Neural cell (in vitro differentiated cells): ENCODE measurements around the gene ERBB2. TPM values are rescaled to one million over a fixed set of nuclear protein-coding genes. Genes with fewer than 3 reads are reported as not detected.

Source experiments
- H2AFZ ChIP-seq: fragments of 200-600, 300-800 bp; sonication (generic), shearing (Covaris generic); 2 replicates; pipeline ENCODE4 v1.6.0; 2014; ENCODE audit warnings: low read depth, mild to moderate bottlenecking, antibody characterized with exemption, low read length, moderate library complexity
- H3F3A ChIP-seq: fragments of 200-600 bp; shearing (Covaris generic); 2 replicates; pipeline ENCODE4 v1.6.1; 2016; ENCODE audit warnings: mild to moderate bottlenecking, moderate library complexity, mixed read lengths, antibody characterized with exemption, low read length; ENCODE audit not compliant: insufficient read depth, poor library complexity, severe bottlenecking
- H3K27ac ChIP-seq: fragments of 200-600, 300-800 bp; sonication (generic), shearing (Covaris generic); 2 replicates; pipeline ENCODE4 v1.5.1; 2014; ENCODE audit warnings: mild to moderate bottlenecking, low read length, moderate library complexity
- H3K27me3 ChIP-seq: fragments of 300-800, 200-600 bp; sonication (generic), shearing (Covaris generic); 2 replicates; pipeline ENCODE4 v1.6.0; 2014; ENCODE audit warnings: mild to moderate bottlenecking, low read depth, low read length, moderate library complexity; ENCODE audit not compliant: insufficient read depth
- H3K36me3 ChIP-seq: fragments of 300-800, 200-600 bp; sonication (generic), shearing (Covaris generic); 2 replicates; pipeline ENCODE4 v1.5.1; 2014; ENCODE audit warnings: mild to moderate bottlenecking, antibody characterized with exemption, low read length, moderate library complexity; ENCODE audit not compliant: insufficient read depth
- H3K4me2 ChIP-seq: fragments of 300-800, 200-600 bp; sonication (generic), shearing (Covaris generic); 2 replicates; pipeline ENCODE4 v1.6.0; 2014; ENCODE audit warnings: mild to moderate bottlenecking, low read length
- H3K4me3 ChIP-seq: fragments of 300-800, 200-600 bp; sonication (generic), shearing (Covaris generic); 2 replicates; pipeline ENCODE4 v1.5.1; 2014; ENCODE audit warnings: mild to moderate bottlenecking, low read length, moderate library complexity
- H3K79me2 ChIP-seq: fragments of 200-600 bp; shearing (Covaris generic); replicated peaks from 2 replicates; pipeline ENCODE4 v1.6.0; 2014; ENCODE audit warnings: mild to moderate bottlenecking, low read length, moderate library complexity; ENCODE audit not compliant: insufficient read depth
- H3K9ac ChIP-seq: fragments of 300-800, 200-600 bp; sonication (generic), shearing (Covaris generic); 2 replicates; pipeline ENCODE4 v1.6.1; 2016; ENCODE audit warnings: mild to moderate bottlenecking, low read length, mixed read lengths
- H3K9me2 ChIP-seq: fragments of 200-600 bp; shearing (Covaris generic); 2 replicates; pipeline ENCODE4 v1.6.1; 2016; ENCODE audit warnings: mild to moderate bottlenecking, low read length, mixed read lengths; ENCODE audit not compliant: insufficient read depth
- H3K9me3 ChIP-seq: fragments of 200-600, 300-800 bp; sonication (generic), shearing (Covaris generic); 2 replicates; pipeline ENCODE4 v1.6.1; 2016; ENCODE audit warnings: mild to moderate bottlenecking, mixed run types, low read length, moderate library complexity, mixed read lengths
- H4K20me1 ChIP-seq: fragments of 200-600 bp; shearing (Covaris generic); 2 replicates; pipeline ENCODE4 v1.6.1; 2016; ENCODE audit warnings: mild to moderate bottlenecking, mixed run types; ENCODE audit not compliant: insufficient read depth
- CTCF ChIP-seq: fragments of 450-650 bp; IDR thresholded peaks from 2 replicates; pipeline ENCODE4 v1.5.1; 2014; ENCODE audit warnings: antibody characterized with exemption, mild to moderate bottlenecking, moderate library complexity; ENCODE audit not compliant: poor library complexity, severe bottlenecking
- EP300 ChIP-seq: fragments of 450-650 bp; conservative IDR thresholded peaks from 2 replicates; pipeline ENCODE4 v1.6.1; 2014; ENCODE audit warnings: antibody characterized with exemption, mild to moderate bottlenecking, moderate library complexity; ENCODE audit not compliant: poor library complexity, severe bottlenecking
- EZH2 ChIP-seq: fragments of 200-600, 300-800 bp; shearing (Covaris generic), sonication (generic); IDR thresholded peaks from 2 replicates; pipeline ENCODE4 v1.6.1; 2014; ENCODE audit warnings: antibody characterized with exemption, low read length, borderline replicate concordance, mild to moderate bottlenecking; ENCODE audit not compliant: insufficient read depth, poor library complexity, severe bottlenecking
- MXI1 ChIP-seq: fragments of 450-650 bp; conservative IDR thresholded peaks from 2 replicates; pipeline ENCODE4 v1.6.1; 2014; ENCODE audit warnings: antibody characterized with exemption, mild to moderate bottlenecking; ENCODE audit not compliant: poor library complexity, severe bottlenecking
- POLR2AphosphoS5 ChIP-seq: IDR thresholded peaks from 2 replicates; pipeline ENCODE4 v1.6.1; 2012
- RAD21 ChIP-seq: fragments of 450-650 bp; conservative IDR thresholded peaks from 2 replicates; pipeline ENCODE4 v1.6.1; 2014; ENCODE audit warnings: antibody characterized with exemption, mild to moderate bottlenecking, moderate library complexity
- REST ChIP-seq: IDR thresholded peaks from 2 replicates; pipeline ENCODE4 v1.6.1; 2012; ENCODE audit warnings: borderline replicate concordance
- SMC3 ChIP-seq: fragments of 450-650 bp; conservative IDR thresholded peaks from 2 replicates; pipeline ENCODE4 v1.6.1; 2014; ENCODE audit warnings: antibody characterized with exemption, mild to moderate bottlenecking, moderate library complexity; ENCODE audit not compliant: poor library complexity
- TAF1 ChIP-seq: IDR thresholded peaks from 2 replicates; pipeline ENCODE4 v1.6.1; 2012; ENCODE audit warnings: low read depth
- polyA plus RNA-seq: library from polyadenylated mRNA; depleted of rRNA; stranded (reverse); fragments of >200 nt; gene quantifications from 2 replicates; pipeline ENCODE4 v1.2.3, GENCODE V29; 2014

Gene ERBB2
- polyA plus RNA-seq, 1 donor from 2014 or later = 16.0 TPM

- no peaks in the 10 kb centered on the region for H3K9me2 ChIP-seq
- H3K9ac ChIP-seq = no peak overlapping the region
- no peaks in the 10 kb centered on the region for H3K79me2 ChIP-seq
- no peaks in the 10 kb centered on the region for H4K20me1 ChIP-seq
- no peaks in the 10 kb centered on the region for H3F3A ChIP-seq
- H3K4me2 ChIP-seq = no peak overlapping the region
- H2AFZ ChIP-seq = no peak overlapping the region
- no peak for TF ChIP-seq POLR2AphosphoS5
- TF ChIP-seq TAF1 = no peak
- TF ChIP-seq REST = no peak
- no peak for TF ChIP-seq RAD21
- TF ChIP-seq MXI1 = no peak
- no peak for TF ChIP-seq SMC3
- no peak for TF ChIP-seq EP300
- H3K36me3 ChIP-seq = no peaks in the 10 kb centered on the region
- no peak overlapping the region for H3K4me3 ChIP-seq
- no peak overlapping the region for H3K27ac ChIP-seq
- no peaks in the 10 kb centered on the region for H3K27me3 ChIP-seq
- H3K9me3 ChIP-seq = no peaks in the 10 kb centered on the region
Measured at GRCh38 chr17:39757931-39758873, 58.3 kb downstream of the ERBB2 start.

GRCh38 chr17:39759204-39759603 is 59.3 kb downstream of the ERBB2 start:
- Histone ChIP-seq H4K20me1 (no peaks in the 10 kb centered on the region), H3K9me2 (no peaks in the 10 kb centered on the region), H3K27me3 (no peaks in the 10 kb centered on the region), H3K4me2 (no peak overlapping the region), H3K9ac (no peak overlapping the region), H3K9me3 (no peaks in the 10 kb centered on the region), H3F3A (no peaks in the 10 kb centered on the region), H2AFZ (no peak overlapping the region), H3K4me3 (no peak overlapping the region), H3K36me3 (no peaks in the 10 kb centered on the region), H3K79me2 (no peaks in the 10 kb centered on the region), H3K27ac (no peak overlapping the region)
- no peak for TF ChIP-seq EZH2
- TF ChIP-seq POLR2AphosphoS5 = no peak

- H4K20me1 ChIP-seq = no peaks in the 10 kb centered on the region
- no peaks in the 10 kb centered on the region for H3K27me3 ChIP-seq
- no peak overlapping the region for H3K9ac ChIP-seq
- H3K4me3 ChIP-seq = no peak overlapping the region
- no peak overlapping the region for H3K27ac ChIP-seq
- H3K36me3 ChIP-seq = no peaks in the 10 kb centered on the region
- H3K4me2 ChIP-seq = no peak overlapping the region
- H3K9me3 ChIP-seq = no peaks in the 10 kb centered on the region
- no peaks in the 10 kb centered on the region for H3K79me2 ChIP-seq
- no peaks in the 10 kb centered on the region for H3F3A ChIP-seq
- no peaks in the 10 kb centered on the region for H3K9me2 ChIP-seq
- TF ChIP-seq TAF1 (no peak), POLR2AphosphoS5 (no peak), REST (no peak), EP300 (no peak), EZH2 (no peak), MXI1 (no peak), RAD21 (no peak), CTCF (no peak), SMC3 (no peak)
- H2AFZ ChIP-seq = no peak overlapping the region
Measured at GRCh38 chr17:39761861-39762496, 62.1 kb downstream of the ERBB2 start.
